Activated CD4-positive, alpha-beta T cell treated with anti-CD3 and anti-CD28 coated beads, Interleukin-2, amount 50 U/mL, for 4 hours (primary cell): ENCODE measurements around the gene TM9SF3.
"Not testable (repeated sequence)": the region's sequence is repeated elsewhere in the genome, so short reads cannot be mapped to it uniquely, and the experiment has no call there.

Experiments
- DNase-seq, 2 experiments: peaks; one replicate each; pipeline ENCODE4 v3.0.0-alpha.2; 2020

Gene TM9SF3

GRCh38 chr10:96565774-96566173 is 21.0 kb downstream of the TM9SF3 start:
- DNase-seq: no peak

- no peak for DNase-seq
Measured at GRCh38 chr10:96560966-96561887, 25.6 kb downstream of the TM9SF3 start.

DNA sequence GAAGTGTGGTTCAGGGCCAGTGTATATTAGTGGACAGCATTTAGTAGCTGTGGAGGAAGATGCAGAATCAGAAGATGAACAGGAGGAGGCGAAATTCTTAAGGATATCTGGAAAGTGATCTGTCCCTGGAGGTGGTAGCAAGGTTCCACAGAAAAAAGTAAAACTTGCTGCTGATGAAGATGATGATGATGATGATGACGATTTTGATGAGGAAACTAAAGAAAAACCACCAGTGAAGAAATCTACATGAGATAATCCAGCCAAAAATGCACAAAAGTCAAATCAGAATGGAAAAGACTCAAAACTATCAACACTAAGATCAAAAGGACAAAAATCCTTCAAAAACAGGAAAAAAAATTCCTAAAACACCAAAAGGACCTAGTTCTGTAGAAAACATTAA is 26.3 kb downstream of the TM9SF3 start:
- no peak for DNase-seq

- DNase-seq: no peak
Measured at GRCh38 chr10:96556003-96556402, 30.8 kb downstream of the TM9SF3 start.

GRCh38 chr10:96555330-96555729 is 31.5 kb downstream of the TM9SF3 start:
- DNase-seq: no peak

- no peak for DNase-seq
Measured at GRCh38 chr10:96548589-96548988, 38.2 kb downstream of the TM9SF3 start.

GRCh38 chr10:96545558-96545957 is 41.3 kb downstream of the TM9SF3 start:
- not testable (repeated sequence) for DNase-seq

GRCh38 chr10:96541921-96542320 is 44.9 kb downstream of the TM9SF3 start:
- no peak for DNase-seq

GRCh38 chr10:96540240-96540639 is 46.6 kb downstream of the TM9SF3 start:
- DNase-seq: no peak

DNA sequence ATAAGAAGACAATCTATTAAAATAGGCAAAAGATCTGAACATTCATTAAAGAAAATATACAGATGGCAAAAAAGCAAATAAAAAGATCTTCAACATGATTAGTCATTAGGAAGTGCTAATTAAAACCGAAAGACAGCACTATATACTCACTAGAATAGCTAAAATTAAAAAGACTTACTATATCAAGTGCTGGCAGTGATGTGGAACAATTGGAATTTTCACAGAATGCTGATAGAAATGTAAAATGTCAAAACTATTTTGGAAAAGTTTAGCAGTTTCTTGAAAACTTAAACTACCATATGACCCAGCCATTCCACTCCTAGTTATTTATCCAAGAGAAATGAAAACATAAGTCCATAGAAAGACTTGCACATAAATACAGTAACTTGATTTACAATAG is 48.1 kb downstream of the TM9SF3 start:
- DNase-seq: no peak

DNA sequence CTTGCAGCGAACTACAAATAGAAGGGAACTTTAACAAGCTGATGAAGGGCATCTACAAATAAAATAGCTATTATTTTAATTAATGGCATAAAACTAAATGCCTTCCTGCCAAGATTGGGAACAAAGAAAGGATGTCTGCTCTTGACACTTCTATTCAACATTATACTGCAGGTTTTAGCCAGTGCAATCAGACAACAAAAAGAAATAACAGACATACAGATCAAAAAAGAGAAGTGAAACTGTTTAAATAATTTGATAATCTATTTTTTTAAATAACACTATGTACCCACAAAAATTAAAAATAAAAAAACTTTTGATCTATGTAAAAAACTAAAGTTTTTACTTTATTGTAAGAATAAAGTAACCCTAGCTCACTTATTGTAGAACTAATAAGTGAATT is 50.7 kb downstream of the TM9SF3 start:
- DNase-seq: no peak

- no peak for DNase-seq
Measured at GRCh38 chr10:96532523-96532922, 54.3 kb downstream of the TM9SF3 start.

DNA sequence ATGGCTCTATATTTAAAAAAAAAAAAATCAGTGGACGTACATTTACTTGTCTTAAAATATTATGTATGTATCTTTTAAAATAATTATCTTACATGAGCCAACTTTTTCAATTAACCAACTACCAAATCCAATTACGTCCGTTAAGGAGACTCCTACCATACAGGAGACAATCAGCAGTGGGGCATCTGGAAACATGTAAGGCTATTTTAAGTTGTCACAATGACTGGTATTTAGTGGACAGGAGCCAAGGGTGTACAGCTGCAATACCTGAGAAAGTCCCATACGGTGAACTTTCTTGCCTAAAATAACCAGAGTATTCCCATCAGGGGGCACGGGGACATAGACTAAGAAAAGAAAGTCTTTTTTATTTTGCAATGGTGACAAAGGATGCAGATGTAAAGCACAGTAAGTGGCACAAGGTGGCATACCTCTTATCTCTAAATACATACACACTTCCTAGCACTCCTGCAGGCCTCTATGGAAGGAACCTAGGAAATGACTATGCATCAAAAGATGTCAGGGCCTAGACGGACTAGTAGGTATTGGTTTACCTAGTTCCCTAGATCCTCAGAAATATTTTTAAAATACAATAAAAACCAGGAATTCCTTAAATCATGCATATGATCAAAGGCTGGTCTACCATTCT is 57.1 kb downstream of the TM9SF3 start:
- DNase-seq: no peak

DNA sequence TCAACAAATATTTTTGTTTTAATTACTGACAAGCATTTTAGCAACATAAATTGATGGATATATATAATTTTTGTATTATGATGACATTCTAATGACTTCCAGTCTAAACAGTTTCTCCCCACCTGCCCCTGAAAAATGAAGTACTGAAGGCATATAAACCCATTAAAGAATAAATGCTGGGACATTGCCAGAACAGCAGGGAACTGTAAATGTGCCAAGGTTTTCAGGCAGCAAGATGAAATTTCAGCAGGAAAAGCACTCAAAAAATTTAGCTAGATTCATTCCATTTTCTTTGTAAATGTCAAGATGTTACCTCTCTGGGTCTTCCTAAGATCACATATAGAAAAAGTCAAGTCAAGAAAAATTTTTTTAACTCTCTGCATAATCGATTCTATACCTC is 62.1 kb downstream of the TM9SF3 start:
- DNase-seq: no peak

- no peak for DNase-seq
Measured at GRCh38 chr10:96517284-96517683, 69.5 kb downstream of the TM9SF3 start.

- DNase-seq: no peak
Measured at GRCh38 chr10:96516337-96516736, 70.5 kb downstream of the TM9SF3 start.

DNA sequence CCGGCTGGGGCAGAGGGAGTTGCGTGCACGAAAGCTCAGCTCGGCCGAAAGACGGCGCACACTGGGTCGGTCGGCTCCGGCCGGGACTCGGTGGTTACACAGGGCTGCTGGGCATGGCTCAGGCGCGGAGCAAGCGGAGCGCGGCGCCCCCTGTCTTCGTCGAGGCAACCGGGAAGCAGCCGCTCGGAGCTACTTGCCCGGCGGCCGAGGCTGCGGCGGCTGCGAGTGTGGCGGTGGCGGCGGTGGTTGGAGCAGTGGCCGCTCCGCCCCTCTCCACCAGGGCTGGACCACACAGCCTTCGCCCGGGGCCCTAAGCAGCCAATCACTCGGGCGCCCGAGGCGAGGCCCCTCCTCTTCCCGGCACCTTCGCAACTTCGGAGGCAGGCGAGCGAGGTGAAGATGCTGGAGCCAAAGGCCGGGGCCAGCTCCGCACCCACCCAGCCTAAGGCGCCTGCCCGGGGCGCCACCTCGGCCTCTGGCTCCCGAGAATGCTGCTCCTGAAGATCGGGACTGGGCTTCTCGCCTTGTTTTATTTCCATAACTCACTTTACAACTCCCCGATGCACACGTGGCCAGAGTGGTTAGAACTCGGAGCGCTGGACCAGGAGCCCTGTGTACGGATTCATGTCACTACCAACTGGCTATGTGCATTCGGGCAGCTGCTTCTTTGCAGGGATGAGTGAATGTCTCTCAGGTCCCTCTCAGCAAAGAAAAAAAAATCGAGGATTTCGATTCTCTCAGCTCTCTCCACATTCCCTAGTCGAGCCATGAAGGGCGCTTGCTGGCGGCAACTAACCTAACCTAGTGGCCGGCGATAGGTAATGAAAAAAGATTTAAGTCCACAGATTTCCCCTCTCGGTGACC is 72.9 kb downstream of the TM9SF3 start, which contains the start of gene TLL2:
TLL2 (minus strand) TSS at position 229 of the 864 bp plus-strand sequence. CDS start 241 bp downstream, outside the sequence.
- peak; percentile 14 to 17 for DNase-seq

DNA sequence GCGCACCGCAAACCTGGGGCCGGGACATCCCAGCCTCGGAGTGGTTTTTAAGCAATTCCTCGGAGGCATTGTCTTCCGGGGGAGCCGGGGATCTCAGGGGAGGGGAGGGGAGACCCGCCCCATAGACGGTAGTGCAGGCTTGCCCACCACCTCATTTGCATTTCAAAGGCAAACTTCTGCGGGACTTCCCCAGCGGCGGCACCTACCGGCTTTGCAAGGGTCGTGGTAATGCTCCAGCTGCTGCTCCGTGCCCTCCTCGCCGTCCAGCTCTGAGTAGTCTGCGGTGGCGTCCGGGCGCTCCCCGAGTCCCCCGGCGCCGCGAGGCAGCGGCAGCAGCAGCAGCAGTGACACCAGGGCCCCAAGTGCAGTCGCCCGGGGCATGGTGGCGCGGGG is 73.5 kb downstream of the TM9SF3 start:
- DNase-seq: peak in 1 of 2 experiments; percentile 12

DNA sequence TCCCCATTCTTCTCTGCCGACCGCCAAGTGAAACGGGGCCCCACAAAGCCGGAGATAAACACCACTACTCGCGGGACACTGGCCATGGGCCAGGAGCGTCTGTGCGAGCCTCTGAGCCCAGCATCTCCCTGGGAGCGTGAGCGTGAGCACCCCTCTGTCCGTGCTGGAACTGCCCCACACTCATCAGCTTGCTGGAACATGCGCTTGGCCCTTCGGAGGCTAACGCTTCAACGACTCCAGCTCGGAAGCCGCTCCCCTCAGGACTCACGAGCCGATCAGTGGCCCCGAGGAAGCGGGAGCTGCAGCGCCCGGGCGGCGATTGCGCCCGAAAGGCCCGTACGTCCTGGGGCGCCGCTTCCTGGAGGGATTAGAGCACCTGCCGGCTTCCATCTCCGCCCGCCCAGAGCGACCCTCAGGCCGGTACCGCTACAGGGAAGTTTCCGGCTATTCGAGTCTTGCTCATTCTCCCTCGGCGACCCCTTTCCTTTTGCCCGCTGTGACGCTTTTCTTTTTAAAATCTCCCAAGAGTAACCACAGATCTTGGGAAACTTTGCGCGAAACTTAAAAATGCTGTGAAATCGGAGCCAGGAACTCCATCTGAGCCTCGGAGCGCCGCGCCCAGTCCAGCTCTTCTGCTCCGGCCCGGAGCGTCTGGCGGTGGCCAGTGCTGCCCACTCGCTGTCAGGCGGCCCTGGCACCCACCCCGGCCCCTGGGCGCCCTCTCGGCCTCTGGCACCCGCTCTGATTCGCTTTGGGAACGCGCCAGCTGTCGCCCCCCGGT is 74.1 kb downstream of the TM9SF3 start:
- DNase-seq: no peak

- DNase-seq: no peak
Measured at GRCh38 chr10:96511044-96511945, 75.5 kb downstream of the TM9SF3 start.

DNA sequence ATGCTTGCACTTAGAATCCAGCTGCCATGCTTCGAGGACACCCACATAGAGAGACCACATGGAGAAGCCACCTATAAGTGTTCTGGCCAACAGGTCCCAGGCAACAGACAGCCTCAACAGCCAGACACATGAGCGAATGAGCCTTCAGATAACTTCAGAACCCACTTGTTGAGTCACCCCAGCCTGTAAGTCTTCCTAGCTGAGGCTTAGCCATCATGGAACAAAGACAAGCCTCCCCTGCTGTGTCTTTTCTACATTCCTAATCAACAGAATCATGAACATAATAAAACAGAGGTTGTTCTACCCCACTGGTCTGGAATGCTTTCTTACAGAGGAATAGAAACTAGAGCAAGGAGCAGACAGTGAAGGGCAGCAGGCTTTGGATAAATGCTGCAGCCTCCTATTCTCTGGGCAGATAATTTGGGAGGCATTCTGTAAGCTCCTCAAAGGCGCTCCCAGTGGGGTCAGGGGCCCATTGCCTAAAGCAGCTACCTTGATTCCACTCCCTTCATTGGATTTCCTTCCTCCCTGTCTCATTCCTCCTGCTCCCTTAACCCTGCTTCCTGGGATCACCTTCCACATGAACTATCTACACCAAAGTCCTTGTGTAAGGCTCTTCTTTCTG is 77.7 kb downstream of the TM9SF3 start:
- no peak for DNase-seq
